ENCODE results near the gene TBCD.

DNA sequence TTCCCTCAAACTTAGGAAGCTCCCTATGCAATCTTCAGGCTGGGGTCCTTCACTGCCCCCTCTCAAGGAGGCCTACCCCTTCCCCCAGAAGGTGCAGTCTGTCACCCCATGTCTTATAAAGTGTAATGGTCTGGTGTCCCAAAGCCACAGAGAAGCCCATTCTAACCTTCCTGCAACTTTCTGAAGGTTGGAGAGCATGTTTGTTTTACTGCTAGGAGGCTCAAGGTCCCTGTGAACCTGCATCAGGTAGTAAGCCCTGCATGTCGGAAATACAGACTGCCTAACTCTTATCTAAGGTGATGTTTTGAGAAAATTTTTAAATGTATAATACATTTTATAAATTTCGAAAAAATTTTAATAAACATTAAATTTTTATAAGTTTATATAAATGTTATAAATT, 69.7 kb downstream of the TBCD start:
- TF ChIP-seq RCOR1 (IDR thresholded peaks at IDR 0.05; ENCODE audit: borderline replicate concordance in 1 of 2, low read depth in 2 of 2, low read length in 2 of 2): no peak
- TF ChIP-seq MAX (CRISPR knock-in tag; IDR thresholded peaks at IDR 0.05): no peak
- TF ChIP-seq CTCF (IDR thresholded peaks at IDR 0.05 in 2 of 3, conservative IDR thresholded peaks at IDR 0.05 in 1 of 3; ENCODE audit: insufficient read depth in 2 of 3, low read depth in 1 of 3, low read length in 3 of 3): no peak
